Peyer's patch (tissue), 4 donors: ENCODE measurements around the gene SPATA7. TPM values are rescaled to one million over a fixed set of nuclear protein-coding genes. Genes with fewer than 3 reads are reported as not detected.

Source experiments
- DNase-seq, 3 donors: peaks; one replicate each; pipeline ENCODE4 v3.0.0-alpha.2; 2017 to 2019
- H3K27ac ChIP-seq, 4 donors: fragments of 200-600 bp; sonication (generic); one replicate each; pipeline ENCODE4 v1.5.1; 2016 to 2019
- H3K27me3 ChIP-seq, 2 donors: fragments of 200-600 bp; sonication (generic); one replicate each; pipeline ENCODE4 v1.5.1; 2019
- H3K36me3 ChIP-seq, 3 donors: fragments of 200-600 bp; sonication (generic); one replicate each; pipeline ENCODE4 v1.5.1; 2016 to 2019
- H3K4me1 ChIP-seq, 4 donors: fragments of 200-600 bp; sonication (generic); one replicate each; pipeline ENCODE4 v1.5.1; 2016 to 2019
- H3K4me3 ChIP-seq, 4 donors: fragments of 200-600 bp; sonication (generic); 1 replicate in 3 of 4; 2 replicates in 1 of 4; pipeline ENCODE4 v1.5.1; 2016 to 2019; ENCODE audit warnings: mild to moderate bottlenecking in 1 of 4
- H3K9me3 ChIP-seq, 4 donors: fragments of 200-600 bp; sonication (generic); one replicate each; pipeline ENCODE4 v1.5.1; 2016 to 2019; ENCODE audit warnings: mild to moderate bottlenecking in 1 of 4
- CTCF ChIP-seq, 6 experiments: fragments of 450-650 bp in 4 of 6; fragments of 200-600 bp in 2 of 6; sonication (generic) in 1 of 6; IDR thresholded peaks; one replicate each; pipeline ENCODE4 v1.5.1; 2017 to 2019; ENCODE audit warnings: antibody characterized with exemption in 6 of 6, mild to moderate bottlenecking in 3 of 6, moderate library complexity in 1 of 6
- POLR2A ChIP-seq, 2 donors: fragments of 450-650 bp; IDR thresholded peaks; one replicate each; pipeline ENCODE4 v1.5.1; 2017; ENCODE audit warnings: antibody characterized with exemption in 2 of 2, mild to moderate bottlenecking in 2 of 2, moderate library complexity in 2 of 2
- total RNA-seq, 4 donors: library from RNA; depleted of rRNA; stranded (reverse); fragments of >200 nt; gene quantifications; one replicate each; pipeline ENCODE4 v1.1.0, GENCODE V29; 2016

SPATA7 gene
- 10 to 100 TPM in 1 of 4 donors, 1 to 10 TPM in 3; 2.6 to 27.2 (median 9.0) TPM for total RNA-seq

GRCh38 chr14:88385212-88386101 lies at the start of gene SPATA7:
Gene SPATA7, plus strand, starts transcription at chr14:88385657. Its CDS starts 162 bp downstream, at chr14:88385819.
- peak; percentile 89 to 97 (median 92) for DNase-seq
- TF ChIP-seq CTCF (IDR thresholded peaks at IDR 0.05) (peak in 1 of 6 experiments; percentile 13), POLR2A (IDR thresholded peaks at IDR 0.05) (peak; percentile 53 to 62)
- no peaks in the 10 kb centered on the region for H3K9me3 ChIP-seq
- H3K27ac ChIP-seq = peak within 1 kb of the TSS; percentile 62 to 77 (median 62)
- peaks cover 0 to 6% (median 0%) of the 10 kb centered on the region in 4 donors for H3K4me1 ChIP-seq
- H3K27me3 ChIP-seq = no peaks in the 10 kb centered on the region
- peak within 1 kb of the TSS; percentile 61 to 94 (median 71) for H3K4me3 ChIP-seq
- H3K36me3 ChIP-seq = no peaks in the 10 kb centered on the region

DNA sequence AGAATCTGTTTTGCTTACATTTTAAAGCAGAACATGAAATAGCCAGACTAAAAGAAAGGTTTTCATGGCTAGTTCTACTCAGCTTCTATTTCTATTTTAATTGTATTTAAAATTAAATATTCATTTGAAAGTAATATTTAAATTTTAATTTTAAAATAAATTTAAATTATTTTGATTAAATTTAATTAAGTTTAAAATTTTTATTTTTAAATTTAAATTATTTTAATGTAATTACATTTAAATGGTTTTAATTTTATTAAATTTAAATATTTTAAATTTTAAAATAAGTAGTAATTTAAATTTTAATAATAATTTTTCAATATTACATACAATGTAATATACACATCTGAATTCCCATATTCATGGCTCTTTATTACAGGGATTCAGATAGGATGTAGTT lies 45.1 kb upstream of the SPATA7 start:
- Histone ChIP-seq H3K4me1 (no peaks in the 10 kb centered on the region), H3K27me3 (no peaks in the 10 kb centered on the region), H3K9me3 (no peaks in the 10 kb centered on the region), H3K36me3 (no peaks in the 10 kb centered on the region), H3K27ac (no peak overlapping the region), H3K4me3 (no peak overlapping the region)
- TF ChIP-seq CTCF (IDR thresholded peaks at IDR 0.05) = no peak
- TF ChIP-seq POLR2A (IDR thresholded peaks at IDR 0.05) = no peak
- DNase-seq = no peak

GRCh38 chr14:88342980-88343379 lies 42.5 kb upstream of the SPATA7 start:
- no peak for DNase-seq
- no peak overlapping the region for H3K4me3 ChIP-seq

GRCh38 chr14:88346048-88346639 lies 39.3 kb upstream of the SPATA7 start:
- Histone ChIP-seq H3K9me3 (no peaks in the 10 kb centered on the region), H3K27ac (no peak overlapping the region), H3K36me3 (no peaks in the 10 kb centered on the region), H3K27me3 (no peaks in the 10 kb centered on the region), H3K4me1 (no peaks in the 10 kb centered on the region), H3K4me3 (no peak overlapping the region)
- DNase-seq = no peak
- TF ChIP-seq CTCF (IDR thresholded peaks at IDR 0.05) = no peak
- no peak for TF ChIP-seq POLR2A (IDR thresholded peaks at IDR 0.05)

More at GRCh38 chr14:88342980-88343379, 42.5 kb upstream of the SPATA7 start:
- Histone ChIP-seq H3K36me3 (no peaks in the 10 kb centered on the region), H3K27me3 (no peaks in the 10 kb centered on the region), H3K9me3 (no peaks in the 10 kb centered on the region), H3K4me1 (no peaks in the 10 kb centered on the region), H3K27ac (no peak overlapping the region)
- TF ChIP-seq CTCF (IDR thresholded peaks at IDR 0.05) (no peak), POLR2A (IDR thresholded peaks at IDR 0.05) (no peak)

DNA sequence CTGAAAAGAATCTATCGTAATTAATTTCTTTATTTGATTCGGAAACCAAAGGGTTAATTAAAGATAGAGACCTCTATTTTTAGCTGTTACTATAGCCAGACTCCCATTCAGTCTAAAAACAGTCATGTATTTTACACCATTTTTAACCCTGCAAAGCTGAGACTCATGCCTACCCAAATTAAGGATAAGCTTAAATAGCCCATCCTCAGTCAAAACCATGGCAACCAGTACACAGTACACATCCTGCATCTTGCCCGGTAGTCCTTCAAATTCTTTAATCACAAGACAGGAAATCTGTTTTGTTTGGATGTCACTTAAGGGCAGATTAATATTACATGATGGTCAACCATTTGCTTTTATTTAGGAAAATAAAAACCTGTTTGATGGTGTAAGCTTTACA lies 36.9 kb upstream of the SPATA7 start:
- H3K4me1 ChIP-seq = no peaks in the 10 kb centered on the region
- no peak overlapping the region for H3K4me3 ChIP-seq
- no peak for TF ChIP-seq CTCF (IDR thresholded peaks at IDR 0.05)
- no peak for TF ChIP-seq POLR2A (IDR thresholded peaks at IDR 0.05)
- H3K9me3 ChIP-seq = no peaks in the 10 kb centered on the region
- DNase-seq = no peak
- no peaks in the 10 kb centered on the region for H3K27me3 ChIP-seq
- H3K36me3 ChIP-seq = no peaks in the 10 kb centered on the region
- H3K27ac ChIP-seq = no peak overlapping the region
